HEK293 (cell line): ENCODE data around the gene CASP2.

Experiments used
- KLF10 ChIP-seq: fragments of 450-650 bp; IDR thresholded peaks from 2 replicates; pipeline ENCODE4 v1.5.1; 2018; ENCODE audit warnings: missing biosample characterization, mild to moderate bottlenecking, missing genetic modification characterization
- KLF8 ChIP-seq: fragments of 450-650 bp; formaldehyde crosslinking; IDR thresholded peaks from 2 replicates; pipeline ENCODE4 v1.5.1; 2016; ENCODE audit warnings: missing biosample characterization, missing genetic modification characterization
- SCRT1 ChIP-seq: fragments of 450-650 bp; formaldehyde crosslinking; IDR thresholded peaks from 2 replicates; pipeline ENCODE4 v1.5.1; 2016; ENCODE audit warnings: missing biosample characterization, missing genetic modification characterization, borderline replicate concordance
- SCRT2 ChIP-seq: fragments of 450-650 bp; formaldehyde crosslinking; IDR thresholded peaks from 2 replicates; pipeline ENCODE4 v1.5.1; 2016; ENCODE audit warnings: missing biosample characterization, missing genetic modification characterization
- TRIM28 ChIP-seq: IDR thresholded peaks from 2 replicates; pipeline ENCODE4 v1.6.1; 2011; ENCODE audit warnings: low read length, control low read depth, borderline replicate concordance
- ZBTB17 ChIP-seq: fragments of 450-650 bp; formaldehyde crosslinking; IDR thresholded peaks from 2 replicates; pipeline ENCODE4 v1.5.1; 2016; ENCODE audit warnings: missing biosample characterization, missing genetic modification characterization
- ZBTB21 ChIP-seq: fragments of 450-650 bp; formaldehyde crosslinking; IDR thresholded peaks from 2 replicates; pipeline ENCODE4 v1.5.1; 2017; ENCODE audit warnings: missing biosample characterization, missing genetic modification characterization
- ZFHX2 ChIP-seq: fragments of 450-650 bp; formaldehyde crosslinking; conservative IDR thresholded peaks from 2 replicates; pipeline ENCODE4 v1.5.1; 2016; ENCODE audit warnings: missing biosample characterization, missing genetic modification characterization
- ZNF114 ChIP-seq: fragments of 450-650 bp; formaldehyde crosslinking; IDR thresholded peaks from 2 replicates; pipeline ENCODE4 v1.5.0; 2017; ENCODE audit warnings: missing biosample characterization, missing genetic modification characterization
- ZNF146 ChIP-seq: fragments of 450-650 bp; formaldehyde crosslinking; IDR thresholded peaks from 2 replicates; pipeline ENCODE4 v1.5.1; 2016; ENCODE audit warnings: missing biosample characterization, missing genetic modification characterization
- ZNF16 ChIP-seq: fragments of 450-650 bp; formaldehyde crosslinking; IDR thresholded peaks from 2 replicates; pipeline ENCODE4 v1.5.1; 2016; ENCODE audit warnings: low read depth, missing biosample characterization, missing genetic modification characterization
- ZNF175 ChIP-seq: fragments of 450-650 bp; formaldehyde crosslinking; IDR thresholded peaks from 2 replicates; pipeline ENCODE4 v1.5.1; 2016; ENCODE audit warnings: missing biosample characterization, missing genetic modification characterization
- ZNF248 ChIP-seq: fragments of 450-650 bp; formaldehyde crosslinking; IDR thresholded peaks from 2 replicates; pipeline ENCODE4 v1.5.1; 2017; ENCODE audit warnings: missing biosample characterization, missing genetic modification characterization
- ZNF394 ChIP-seq: fragments of 450-650 bp; formaldehyde crosslinking; IDR thresholded peaks from 2 replicates; pipeline ENCODE4 v1.5.1; 2016; ENCODE audit warnings: missing biosample characterization, missing genetic modification characterization, mild to moderate bottlenecking, moderate library complexity, borderline replicate concordance
- ZNF510 ChIP-seq: fragments of 450-650 bp; formaldehyde crosslinking; IDR thresholded peaks from 2 replicates; pipeline ENCODE4 v1.5.1; 2018; ENCODE audit warnings: mild to moderate bottlenecking, missing genetic modification characterization, missing biosample characterization; ENCODE audit not compliant: insufficient replicate concordance
- ZNF561 ChIP-seq: fragments of 450-650 bp; IDR thresholded peaks from 2 replicates; pipeline ENCODE4 v1.5.1; 2018; ENCODE audit warnings: missing biosample characterization, missing genetic modification characterization, borderline replicate concordance
- ZNF792 ChIP-seq: fragments of 450-650 bp; formaldehyde crosslinking; IDR thresholded peaks from 2 replicates; pipeline ENCODE4 v1.5.1; 2016; ENCODE audit warnings: missing biosample characterization, missing genetic modification characterization
- ZSCAN16 ChIP-seq: fragments of 450-650 bp; formaldehyde crosslinking; IDR thresholded peaks from 2 replicates; pipeline ENCODE4 v1.5.1; 2016; ENCODE audit warnings: missing biosample characterization, missing genetic modification characterization
- TF ChIP-seq, protein P1 (sequence below): fragments of 450-650 bp; formaldehyde crosslinking; IDR thresholded peaks from 2 replicates; pipeline ENCODE4 v1.5.1; 2016; ENCODE audit warnings: missing biosample characterization, missing genetic modification characterization
- TF ChIP-seq, protein P2 (sequence below): fragments of 450-650 bp; IDR thresholded peaks from 2 replicates; pipeline ENCODE4 v1.5.1; 2018; ENCODE audit warnings: missing biosample characterization, mild to moderate bottlenecking, missing genetic modification characterization
- TF ChIP-seq, protein P3 (sequence below): fragments of 450-650 bp; formaldehyde crosslinking; IDR thresholded peaks from 2 replicates; pipeline ENCODE4 v1.5.1; 2016; ENCODE audit warnings: missing biosample characterization, missing genetic modification characterization
- TF ChIP-seq, protein P4 (sequence below): fragments of 450-650 bp; formaldehyde crosslinking; IDR thresholded peaks from 2 replicates; pipeline ENCODE4 v1.5.1; 2016; ENCODE audit warnings: missing biosample characterization, missing genetic modification characterization, borderline replicate concordance
- TF ChIP-seq, protein P5 (sequence below): fragments of 450-650 bp; formaldehyde crosslinking; IDR thresholded peaks from 2 replicates; pipeline ENCODE4 v1.5.1; 2016; ENCODE audit warnings: missing biosample characterization, missing genetic modification characterization
- TF ChIP-seq, protein P6 (sequence below): fragments of 450-650 bp; formaldehyde crosslinking; IDR thresholded peaks from 2 replicates; pipeline ENCODE4 v1.5.1; 2017; ENCODE audit warnings: missing biosample characterization, missing genetic modification characterization
- TF ChIP-seq, protein P7 (sequence below): fragments of 450-650 bp; formaldehyde crosslinking; IDR thresholded peaks from 2 replicates; pipeline ENCODE4 v1.5.1; 2016; ENCODE audit warnings: missing biosample characterization, missing genetic modification characterization, low read depth

The CASP2 gene

DNA sequence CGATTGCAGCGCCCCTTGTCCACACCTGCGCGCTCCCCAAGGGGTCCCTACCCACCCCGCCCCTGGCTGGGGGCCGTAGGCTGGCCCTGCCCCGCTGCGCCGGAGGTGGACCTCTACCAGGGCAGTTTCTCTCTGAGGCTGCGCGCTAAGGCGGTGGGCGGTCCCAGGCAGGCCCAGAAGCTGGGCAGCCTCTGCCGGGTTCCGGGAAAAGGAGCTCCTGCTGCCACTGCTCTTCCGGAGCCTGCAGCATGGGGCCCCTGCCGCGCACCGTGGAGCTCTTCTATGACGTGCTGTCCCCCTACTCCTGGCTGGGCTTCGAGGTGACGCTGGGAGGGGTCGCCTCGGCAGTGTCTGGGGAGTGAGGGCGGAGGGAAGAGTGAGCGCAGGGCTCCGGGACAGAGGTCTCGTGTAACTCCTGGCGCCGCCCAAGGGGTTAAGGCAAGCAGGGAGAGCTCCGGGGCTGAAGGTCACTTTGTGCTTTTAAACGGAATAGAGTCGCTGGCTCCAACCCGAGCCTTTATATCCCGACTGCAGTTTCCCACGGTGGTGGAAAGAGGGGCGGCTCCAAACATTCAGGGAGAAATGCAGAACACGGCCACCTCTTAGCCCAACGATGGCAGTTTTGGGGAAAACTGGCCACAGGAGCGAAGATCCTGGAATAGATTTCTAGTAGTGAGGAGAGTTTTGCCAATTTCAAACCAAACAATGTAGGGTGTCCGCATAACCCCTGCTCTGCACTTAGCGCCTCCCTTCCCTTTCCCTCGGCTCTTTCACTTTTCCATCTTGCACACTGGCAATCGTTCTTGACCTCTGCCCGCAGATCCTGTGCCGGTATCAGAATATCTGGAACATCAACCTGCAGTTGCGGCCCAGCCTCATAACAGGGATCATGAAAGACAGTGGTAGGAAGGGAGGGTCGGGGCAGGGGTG lies 24.6 kb upstream of the CASP2 start, which contains the start of gene GSTK1 (continued):
- TF ChIP-seq, protein P1, sequence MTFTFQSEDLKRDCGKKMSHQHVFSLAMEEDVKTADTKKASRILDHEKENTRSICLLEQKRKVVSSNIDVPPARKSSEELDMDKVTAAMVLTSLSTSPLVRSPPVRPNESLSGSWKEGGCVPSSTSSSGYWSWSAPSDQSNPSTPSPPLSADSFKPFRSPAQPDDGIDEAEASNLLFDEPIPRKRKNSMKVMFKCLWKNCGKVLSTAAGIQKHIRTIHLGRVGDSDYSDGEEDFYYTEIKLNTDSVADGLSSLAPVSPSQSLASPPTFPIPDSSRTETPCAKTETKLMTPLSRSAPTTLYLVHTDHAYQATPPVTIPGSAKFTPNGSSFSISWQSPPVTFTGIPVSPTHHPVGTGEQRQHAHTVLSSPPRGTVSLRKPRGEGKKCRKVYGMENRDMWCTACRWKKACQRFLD (tag by site-specific recombination) = no peak
- TF ChIP-seq ZNF16 (tag by site-specific recombination) (no peak), SCRT2 (no peak), ZNF175 (tag by site-specific recombination) (no peak), ZNF114 (no peak), ZNF510 (tag by site-specific recombination) (no peak), ZSCAN16 (tag by site-specific recombination) (no peak), ZBTB17 (tag by site-specific recombination) (peak; percentile 59), ZNF146 (no peak), KLF8 (tag by site-specific recombination) (no peak; the same call in 1 of the 2 replicates), TRIM28 (no peak), ZNF248 (tag by site-specific recombination) (no peak), ZNF561 (tag by site-specific recombination) (peak; percentile 47; the same call in 1 of the 2 replicates), SCRT1 (tag by site-specific recombination) (no peak), ZNF792 (tag by site-specific recombination) (no peak), KLF10 (tag by site-specific recombination) (no peak), ZFHX2 (tag by site-specific recombination) (peak; percentile 30; the same call in 1 of the 2 replicates), ZNF394 (tag by site-specific recombination) (peak; percentile 32; the same call in 1 of the 2 replicates), ZBTB21 (tag by site-specific recombination) (peak; percentile 50; the same call in 1 of the 2 replicates)
- TF ChIP-seq, protein P2, sequence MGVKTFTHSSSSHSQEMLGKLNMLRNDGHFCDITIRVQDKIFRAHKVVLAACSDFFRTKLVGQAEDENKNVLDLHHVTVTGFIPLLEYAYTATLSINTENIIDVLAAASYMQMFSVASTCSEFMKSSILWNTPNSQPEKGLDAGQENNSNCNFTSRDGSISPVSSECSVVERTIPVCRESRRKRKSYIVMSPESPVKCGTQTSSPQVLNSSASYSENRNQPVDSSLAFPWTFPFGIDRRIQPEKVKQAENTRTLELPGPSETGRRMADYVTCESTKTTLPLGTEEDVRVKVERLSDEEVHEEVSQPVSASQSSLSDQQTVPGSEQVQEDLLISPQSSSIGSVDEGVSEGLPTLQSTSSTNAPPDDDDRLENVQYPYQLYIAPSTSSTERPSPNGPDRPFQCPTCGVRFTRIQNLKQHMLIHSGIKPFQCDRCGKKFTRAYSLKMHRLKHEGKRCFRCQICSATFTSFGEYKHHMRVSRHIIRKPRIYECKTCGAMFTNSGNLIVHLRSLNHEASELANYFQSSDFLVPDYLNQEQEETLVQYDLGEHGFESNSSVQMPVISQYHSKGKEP = no peak
- TF ChIP-seq, protein P3, sequence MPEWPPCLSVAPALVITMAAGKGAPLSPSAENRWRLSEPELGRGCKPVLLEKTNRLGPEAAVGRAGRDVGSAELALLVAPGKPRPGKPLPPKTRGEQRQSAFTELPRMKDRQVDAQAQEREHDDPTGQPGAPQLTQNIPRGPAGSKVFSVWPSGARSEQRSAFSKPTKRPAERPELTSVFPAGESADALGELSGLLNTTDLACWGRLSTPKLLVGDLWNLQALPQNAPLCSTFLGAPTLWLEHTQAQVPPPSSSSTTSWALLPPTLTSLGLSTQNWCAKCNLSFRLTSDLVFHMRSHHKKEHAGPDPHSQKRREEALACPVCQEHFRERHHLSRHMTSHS (tag by site-specific recombination) = no peak
- TF ChIP-seq, protein P4, sequence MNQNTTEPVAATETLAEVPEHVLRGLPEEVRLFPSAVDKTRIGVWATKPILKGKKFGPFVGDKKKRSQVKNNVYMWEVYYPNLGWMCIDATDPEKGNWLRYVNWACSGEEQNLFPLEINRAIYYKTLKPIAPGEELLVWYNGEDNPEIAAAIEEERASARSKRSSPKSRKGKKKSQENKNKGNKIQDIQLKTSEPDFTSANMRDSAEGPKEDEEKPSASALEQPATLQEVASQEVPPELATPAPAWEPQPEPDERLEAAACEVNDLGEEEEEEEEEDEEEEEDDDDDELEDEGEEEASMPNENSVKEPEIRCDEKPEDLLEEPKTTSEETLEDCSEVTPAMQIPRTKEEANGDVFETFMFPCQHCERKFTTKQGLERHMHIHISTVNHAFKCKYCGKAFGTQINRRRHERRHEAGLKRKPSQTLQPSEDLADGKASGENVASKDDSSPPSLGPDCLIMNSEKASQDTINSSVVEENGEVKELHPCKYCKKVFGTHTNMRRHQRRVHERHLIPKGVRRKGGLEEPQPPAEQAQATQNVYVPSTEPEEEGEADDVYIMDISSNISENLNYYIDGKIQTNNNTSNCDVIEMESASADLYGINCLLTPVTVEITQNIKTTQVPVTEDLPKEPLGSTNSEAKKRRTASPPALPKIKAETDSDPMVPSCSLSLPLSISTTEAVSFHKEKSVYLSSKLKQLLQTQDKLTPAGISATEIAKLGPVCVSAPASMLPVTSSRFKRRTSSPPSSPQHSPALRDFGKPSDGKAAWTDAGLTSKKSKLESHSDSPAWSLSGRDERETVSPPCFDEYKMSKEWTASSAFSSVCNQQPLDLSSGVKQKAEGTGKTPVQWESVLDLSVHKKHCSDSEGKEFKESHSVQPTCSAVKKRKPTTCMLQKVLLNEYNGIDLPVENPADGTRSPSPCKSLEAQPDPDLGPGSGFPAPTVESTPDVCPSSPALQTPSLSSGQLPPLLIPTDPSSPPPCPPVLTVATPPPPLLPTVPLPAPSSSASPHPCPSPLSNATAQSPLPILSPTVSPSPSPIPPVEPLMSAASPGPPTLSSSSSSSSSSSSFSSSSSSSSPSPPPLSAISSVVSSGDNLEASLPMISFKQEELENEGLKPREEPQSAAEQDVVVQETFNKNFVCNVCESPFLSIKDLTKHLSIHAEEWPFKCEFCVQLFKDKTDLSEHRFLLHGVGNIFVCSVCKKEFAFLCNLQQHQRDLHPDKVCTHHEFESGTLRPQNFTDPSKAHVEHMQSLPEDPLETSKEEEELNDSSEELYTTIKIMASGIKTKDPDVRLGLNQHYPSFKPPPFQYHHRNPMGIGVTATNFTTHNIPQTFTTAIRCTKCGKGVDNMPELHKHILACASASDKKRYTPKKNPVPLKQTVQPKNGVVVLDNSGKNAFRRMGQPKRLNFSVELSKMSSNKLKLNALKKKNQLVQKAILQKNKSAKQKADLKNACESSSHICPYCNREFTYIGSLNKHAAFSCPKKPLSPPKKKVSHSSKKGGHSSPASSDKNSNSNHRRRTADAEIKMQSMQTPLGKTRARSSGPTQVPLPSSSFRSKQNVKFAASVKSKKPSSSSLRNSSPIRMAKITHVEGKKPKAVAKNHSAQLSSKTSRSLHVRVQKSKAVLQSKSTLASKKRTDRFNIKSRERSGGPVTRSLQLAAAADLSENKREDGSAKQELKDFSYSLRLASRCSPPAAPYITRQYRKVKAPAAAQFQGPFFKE (tag by site-specific recombination) = no peak
- TF ChIP-seq, protein P5, sequence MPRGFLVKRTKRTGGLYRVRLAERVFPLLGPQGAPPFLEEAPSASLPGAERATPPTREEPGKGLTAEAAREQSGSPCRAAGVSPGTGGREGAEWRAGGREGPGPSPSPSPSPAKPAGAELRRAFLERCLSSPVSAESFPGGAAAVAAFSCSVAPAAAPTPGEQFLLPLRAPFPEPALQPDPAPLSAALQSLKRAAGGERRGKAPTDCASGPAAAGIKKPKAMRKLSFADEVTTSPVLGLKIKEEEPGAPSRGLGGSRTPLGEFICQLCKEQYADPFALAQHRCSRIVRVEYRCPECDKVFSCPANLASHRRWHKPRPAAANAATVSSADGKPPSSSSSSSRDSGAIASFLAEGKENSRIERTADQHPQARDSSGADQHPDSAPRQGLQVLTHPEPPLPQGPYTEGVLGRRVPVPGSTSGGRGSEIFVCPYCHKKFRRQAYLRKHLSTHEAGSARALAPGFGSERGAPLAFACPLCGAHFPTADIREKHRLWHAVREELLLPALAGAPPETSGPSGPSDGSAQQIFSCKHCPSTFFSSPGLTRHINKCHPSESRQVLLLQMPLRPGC (tag by site-specific recombination) = no peak
- TF ChIP-seq, protein P6, sequence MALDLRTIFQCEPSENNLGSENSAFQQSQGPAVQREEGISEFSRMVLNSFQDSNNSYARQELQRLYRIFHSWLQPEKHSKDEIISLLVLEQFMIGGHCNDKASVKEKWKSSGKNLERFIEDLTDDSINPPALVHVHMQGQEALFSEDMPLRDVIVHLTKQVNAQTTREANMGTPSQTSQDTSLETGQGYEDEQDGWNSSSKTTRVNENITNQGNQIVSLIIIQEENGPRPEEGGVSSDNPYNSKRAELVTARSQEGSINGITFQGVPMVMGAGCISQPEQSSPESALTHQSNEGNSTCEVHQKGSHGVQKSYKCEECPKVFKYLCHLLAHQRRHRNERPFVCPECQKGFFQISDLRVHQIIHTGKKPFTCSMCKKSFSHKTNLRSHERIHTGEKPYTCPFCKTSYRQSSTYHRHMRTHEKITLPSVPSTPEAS (tag by site-specific recombination) = no peak
- TF ChIP-seq, protein P7, sequence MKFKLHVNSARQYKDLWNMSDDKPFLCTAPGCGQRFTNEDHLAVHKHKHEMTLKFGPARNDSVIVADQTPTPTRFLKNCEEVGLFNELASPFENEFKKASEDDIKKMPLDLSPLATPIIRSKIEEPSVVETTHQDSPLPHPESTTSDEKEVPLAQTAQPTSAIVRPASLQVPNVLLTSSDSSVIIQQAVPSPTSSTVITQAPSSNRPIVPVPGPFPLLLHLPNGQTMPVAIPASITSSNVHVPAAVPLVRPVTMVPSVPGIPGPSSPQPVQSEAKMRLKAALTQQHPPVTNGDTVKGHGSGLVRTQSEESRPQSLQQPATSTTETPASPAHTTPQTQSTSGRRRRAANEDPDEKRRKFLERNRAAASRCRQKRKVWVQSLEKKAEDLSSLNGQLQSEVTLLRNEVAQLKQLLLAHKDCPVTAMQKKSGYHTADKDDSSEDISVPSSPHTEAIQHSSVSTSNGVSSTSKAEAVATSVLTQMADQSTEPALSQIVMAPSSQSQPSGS (tag by site-specific recombination) = no peak
